IMR-90 (cell line): ENCODE measurements around the gene AKAP13. TPM values are rescaled to one million over a fixed set of nuclear protein-coding genes. Genes with fewer than 3 reads are reported as not detected.

Experiments used
- ATAC-seq: fragments of 200-7000 bp; cut with Tn5 transposase; 2 replicates; pipeline ENCODE4 v1.9.1; 2020; ENCODE audit warnings: low read depth, mild to moderate bottlenecking, moderate library complexity
- BruUV-seq: library from RNA; stranded (reverse); fragments of 400-500 nt; replicated peaks from 2 replicates; lab custom pipeline; 2021; lab: Mats Ljungman, UMichigan
- CTCF ChIA-PET: fragments of 300-600 bp; formaldehyde crosslinking; extraction: SDS; loops from one replicate; lab custom pipeline; 2021; ENCODE audit warnings: antibody characterized with exemption; lab: Yijun Ruan, JAX
- POLR2A ChIA-PET: fragments of 300-600 bp; sonication (Branson Sonifier 250); formaldehyde crosslinking; loops from one replicate; lab custom pipeline; 2022; ENCODE audit warnings: antibody characterized with exemption; ENCODE audit not compliant: unreplicated experiment; lab: Charles Lee
- DNase-seq: peaks from one replicate; pipeline ENCODE4 v3.0.0; 2013
- H2AFZ ChIP-seq: replicated peaks from 2 replicates; pipeline ENCODE3; 2013; ENCODE audit warnings: low read length, mild to moderate bottlenecking; ENCODE audit not compliant: poor library complexity
- H2AK5ac ChIP-seq: 2 replicates; pipeline ENCODE4 v1.6.1; 2013; ENCODE audit warnings: low read depth, low read length, inconsistent platforms
- H2AK9ac ChIP-seq: replicated peaks from 2 replicates; pipeline ENCODE3; 2013; ENCODE audit warnings: mild to moderate bottlenecking, low read depth, low read length, moderate library complexity; ENCODE audit not compliant: poor library complexity
- H2BK120ac ChIP-seq: 2 replicates; pipeline ENCODE4 v1.6.1; 2013; ENCODE audit warnings: low read depth, low read length, inconsistent platforms
- H2BK15ac ChIP-seq: 3 replicates; pipeline ENCODE4 v1.6.1; 2013; ENCODE audit warnings: low read depth, low read length, inconsistent platforms
- H2BK20ac ChIP-seq: 2 replicates; pipeline ENCODE4 v1.6.1; 2013; ENCODE audit warnings: low read depth, mild to moderate bottlenecking, inconsistent platforms, low read length, moderate library complexity
- H2BK5ac ChIP-seq: 2 replicates; pipeline ENCODE4 v1.6.1; 2013; ENCODE audit warnings: mild to moderate bottlenecking, low read depth, low read length, inconsistent platforms; ENCODE audit not compliant: poor library complexity, severe bottlenecking
- H3K14ac ChIP-seq: replicated peaks from 2 replicates; pipeline ENCODE4 v1.6.1; 2013; ENCODE audit warnings: low read depth, low read length, inconsistent platforms
- H3K18ac ChIP-seq: 2 replicates; pipeline ENCODE4 v1.6.1; 2013; ENCODE audit warnings: low read depth, low read length, control low read depth
- H3K23ac ChIP-seq: 2 replicates; pipeline ENCODE4 v1.6.1; 2013; ENCODE audit warnings: low read depth, low read length, inconsistent platforms
- H3K27ac ChIP-seq: 2 replicates; pipeline ENCODE4 v1.5.1; 2013; ENCODE audit warnings: mild to moderate bottlenecking, control low read depth, low read length; ENCODE audit not compliant: insufficient read depth
- H3K27me3 ChIP-seq: 2 replicates; pipeline ENCODE4 v1.6.1; 2013; ENCODE audit warnings: low read length; ENCODE audit not compliant: control insufficient read depth, insufficient read depth
- H3K36me3 ChIP-seq: 2 replicates; pipeline ENCODE4 v1.6.1; 2013; ENCODE audit warnings: low read length, mixed read lengths; ENCODE audit not compliant: control insufficient read depth, insufficient read depth
- H3K4ac ChIP-seq: 2 replicates; pipeline ENCODE4 v1.6.1; 2013; ENCODE audit warnings: low read depth, low read length, inconsistent platforms
- H3K4me1 ChIP-seq: 2 replicates; pipeline ENCODE4 v1.6.1; 2013; ENCODE audit warnings: low read length, mixed read lengths; ENCODE audit not compliant: control insufficient read depth, insufficient read depth
- H3K4me2 ChIP-seq: 2 replicates; pipeline ENCODE4 v1.6.1; 2013; ENCODE audit warnings: low read depth, mild to moderate bottlenecking, control low read depth, low read length, moderate library complexity
- H3K4me3 ChIP-seq: 2 replicates; pipeline ENCODE4 v1.5.1; 2013; ENCODE audit warnings: low read depth, mild to moderate bottlenecking, control low read depth, low read length, moderate library complexity; ENCODE audit not compliant: insufficient read depth
- H3K56ac ChIP-seq: 2 replicates; pipeline ENCODE4 v1.6.1; 2013; ENCODE audit warnings: low read length, inconsistent platforms; ENCODE audit not compliant: insufficient read depth; ENCODE audit errors: extremely low read depth
- H3K79me1 ChIP-seq, 2 experiments: 2 replicates each; pipeline ENCODE4 v1.6.1; 2013; ENCODE audit warnings: low read length in 2 of 2, inconsistent platforms in 1 of 2, low read depth in 1 of 2
- H3K9ac ChIP-seq: 2 replicates; pipeline ENCODE4 v1.6.1; 2013; ENCODE audit warnings: low read depth, low read length, control low read depth
- H3K9me1 ChIP-seq: 2 replicates; pipeline ENCODE4 v1.6.1; 2013; ENCODE audit warnings: low read length, inconsistent platforms; ENCODE audit not compliant: insufficient read depth
- H3K9me3 ChIP-seq: 2 replicates; pipeline ENCODE4 v1.6.1; 2013; ENCODE audit warnings: low read length; ENCODE audit not compliant: control insufficient read depth, insufficient read depth
- H4K20me1 ChIP-seq: 2 replicates; pipeline ENCODE4 v1.6.1; 2013; ENCODE audit warnings: low read length, inconsistent platforms; ENCODE audit not compliant: insufficient read depth
- H4K5ac ChIP-seq: 2 replicates; pipeline ENCODE4 v1.6.1; 2013; ENCODE audit warnings: mild to moderate bottlenecking, low read depth, low read length, control low read depth
- H4K8ac ChIP-seq, 2 experiments: 2 replicates each; pipeline ENCODE4 v1.6.1; 2013; ENCODE audit warnings: low read depth in 2 of 2, low read length in 2 of 2, control low read depth in 1 of 2, inconsistent platforms in 1 of 2
- H4K91ac ChIP-seq: 2 replicates; pipeline ENCODE4 v1.6.1; 2013; ENCODE audit warnings: low read depth, low read length, inconsistent platforms; ENCODE audit not compliant: insufficient read depth
- CTCF ChIP-seq: conservative IDR thresholded peaks from 2 replicates; pipeline ENCODE4 v1.5.1; 2012; ENCODE audit warnings: mild to moderate bottlenecking, low read depth, low read length, improper control_type of control experiment
- MAFK ChIP-seq: IDR thresholded peaks from 2 replicates; pipeline ENCODE4 v1.6.1; 2012; ENCODE audit warnings: low read depth, low read length, improper control_type of control experiment
- NFE2L2 ChIP-seq: fragments of 150-350 bp; IDR thresholded peaks from 2 replicates; pipeline ENCODE4 v1.6.1; 2016; ENCODE audit warnings: low read depth, mild to moderate bottlenecking, low read length
- SMC3 ChIP-seq: fragments of 150-350 bp; IDR thresholded peaks from 2 replicates; pipeline ENCODE4 v1.6.1; 2016; ENCODE audit warnings: low read depth, mild to moderate bottlenecking, antibody characterized with exemption, low read length, moderate library complexity
- WGBS, 2 experiments: methylation state at CpG; one replicate each; pipeline versions ENCODE4 v1.1.5 to v1.1.7; 2013; ENCODE audit warnings: missing lambda C conversion rate in 2 of 2; ENCODE audit not compliant: insufficient read length in 1 of 2; ENCODE audit errors: extremely low coverage in 2 of 2; 5-methylcytosine and 5-hydroxymethylcytosine counted together
- dilution Hi-C: fragments of 300-500 bp; cut with HindIII; formaldehyde crosslinking; loops from one replicate; pipeline ENCODE4 v1.14.3; 2018; ENCODE audit warnings: low sequenced_read_pairs; ENCODE audit not compliant: unreplicated experiment
- in situ Hi-C: fragments of 300-500 bp; cut with MboI; formaldehyde crosslinking; loops from 3 replicates; pipeline ENCODE4 v1.14.3; 2019; ENCODE audit warnings: low sequenced_read_pairs, inconsistent platforms, mixed read lengths
- intact Hi-C: fragments of 100-400 bp; cut with micrococcal nuclease; formaldehyde crosslinking; loops from 2 replicates; pipeline ENCODE4 v1.10.0; 2022
- polyA plus RNA-seq, 3 experiments: library from polyadenylated mRNA; depleted of rRNA; stranded (reverse); fragments of >200 nt; gene quantifications; 2 replicates each; pipeline ENCODE4 v1.2.3, GENCODE V29; 2012; ENCODE audit warnings: low replicate concordance in 1 of 3
- total RNA-seq: library from RNA; depleted of rRNA; stranded (reverse); fragments of >200 nt; gene quantifications from 2 replicates; pipeline ENCODE4 v1.2.3, GENCODE V29; 2012

Gene AKAP13
- total and polyA plus RNA-seq, 2 of the 4 experiments (the other 2 are of a cell fraction): 10.4 to 46.4 TPM

- H3K4me1 ChIP-seq: no peaks in the 10 kb centered on the region
- no peak for TF ChIP-seq CTCF
- no peak for TF ChIP-seq MAFK
- no peak for TF ChIP-seq NFE2L2
- TF ChIP-seq SMC3: no peak
- no CpG with 5 or more reads among the region's 9 CpGs for WGBS, 2 experiments
These were observed 376.1 kb downstream of the AKAP13 start for GRCh38 chr15:85756411-85757072.

More at GRCh38 chr15:85756411-85757072, 376.1 kb downstream of the AKAP13 start:
- no peaks in the 10 kb centered on the region for H3K9me1 ChIP-seq
- peaks cover 7% of the 10 kb centered on the region; the same call in 1 of the 2 replicates for H3K36me3 ChIP-seq
- no peak overlapping the region for H2AFZ ChIP-seq
- no peak overlapping the region for H2BK15ac ChIP-seq
- no peak overlapping the region for H3K14ac ChIP-seq
- no peak overlapping the region for H3K4ac ChIP-seq
- H2BK20ac ChIP-seq: no peak overlapping the region
- H2AK9ac ChIP-seq: no peak overlapping the region
- BruUV-seq: no TSS peak
- H2BK120ac ChIP-seq: no peak overlapping the region
- no peak overlapping the region for H3K18ac ChIP-seq
- H4K5ac ChIP-seq: no peak overlapping the region
- H4K91ac ChIP-seq: no peak overlapping the region
- no peak overlapping the region for H3K4me3 ChIP-seq
- DNase-seq (no peak), ATAC-seq (no peak)
- no peaks in the 10 kb centered on the region for H3K9me3 ChIP-seq
- no peak overlapping the region for H3K4me2 ChIP-seq
- no peak overlapping the region for H3K56ac ChIP-seq
- ChIA-PET POLR2A (no interaction called here), CTCF (no interaction called here)
- no peaks in the 10 kb centered on the region for H3K79me1 ChIP-seq
- no peak overlapping the region for H3K23ac ChIP-seq
- 0 out of 2 replicates have a peak, but pooled peaks cover 2% of the 10 kb centered on the region for H4K20me1 ChIP-seq
- H2BK5ac ChIP-seq: no peak overlapping the region
- no peaks in the 10 kb centered on the region for H3K27me3 ChIP-seq
- no peak overlapping the region for H3K27ac ChIP-seq
- no peak overlapping the region for H3K9ac ChIP-seq
- no peak overlapping the region for H2AK5ac ChIP-seq
- intact Hi-C loops: no loop called here
- in situ Hi-C loops: no loop called here
- H4K8ac ChIP-seq: no peak overlapping the region
- dilution Hi-C loops: no loop called here
